ENCODE data around the gene SCAMP4.

DNA sequence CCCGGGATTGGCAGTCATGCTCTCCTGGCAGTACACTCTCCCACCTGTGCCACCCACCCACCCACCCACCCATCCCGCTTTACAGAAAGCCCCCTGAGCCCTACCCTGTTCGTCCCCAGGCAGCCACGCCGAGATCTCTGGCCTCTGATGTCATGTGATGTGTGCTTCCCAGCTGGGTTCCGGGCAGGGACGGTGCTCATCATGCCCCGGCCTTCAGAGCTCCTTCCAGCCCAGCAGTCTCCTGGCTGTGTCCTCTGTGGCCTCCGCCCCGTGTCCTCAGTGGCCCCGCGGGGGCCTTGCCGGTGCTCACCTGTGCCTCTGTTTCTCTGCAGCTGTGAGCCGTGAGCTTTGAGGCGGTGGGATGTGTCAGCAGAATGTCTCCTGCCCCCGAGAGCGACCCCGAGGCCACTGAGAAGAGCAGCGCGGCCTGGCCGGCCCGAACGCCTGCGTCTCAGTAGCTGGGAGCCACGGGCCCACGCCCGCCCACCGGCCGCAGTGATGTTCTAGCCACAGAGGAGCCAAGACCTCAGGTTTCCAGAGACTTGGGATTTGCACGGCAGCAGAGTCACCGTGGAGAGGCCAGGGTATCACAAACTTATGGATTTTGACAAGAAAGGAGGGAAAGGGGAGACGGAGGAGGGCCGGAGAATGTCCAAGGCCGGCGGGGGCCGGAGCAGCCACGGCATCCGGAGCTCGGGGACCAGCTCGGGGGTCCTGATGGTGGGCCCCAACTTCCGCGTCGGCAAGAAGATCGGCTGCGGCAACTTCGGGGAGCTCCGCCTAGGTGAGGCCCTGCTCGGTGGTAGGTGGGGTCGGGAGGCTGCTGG is 64.2 kb downstream of the SCAMP4 start:
- no peak for TF ChIP-seq CHD2 (IDR thresholded peaks at IDR 0.05; ENCODE audit: low read length, partially characterized antibody)
- no peak for TF ChIP-seq SMC3 (IDR thresholded peaks at IDR 0.05; ENCODE audit: low read depth, low read length)
- TF ChIP-seq POLR2AphosphoS5 (IDR thresholded peaks at IDR 0.05; ENCODE audit: low read depth, low read length), result no peak
- TF ChIP-seq, protein P1, sequence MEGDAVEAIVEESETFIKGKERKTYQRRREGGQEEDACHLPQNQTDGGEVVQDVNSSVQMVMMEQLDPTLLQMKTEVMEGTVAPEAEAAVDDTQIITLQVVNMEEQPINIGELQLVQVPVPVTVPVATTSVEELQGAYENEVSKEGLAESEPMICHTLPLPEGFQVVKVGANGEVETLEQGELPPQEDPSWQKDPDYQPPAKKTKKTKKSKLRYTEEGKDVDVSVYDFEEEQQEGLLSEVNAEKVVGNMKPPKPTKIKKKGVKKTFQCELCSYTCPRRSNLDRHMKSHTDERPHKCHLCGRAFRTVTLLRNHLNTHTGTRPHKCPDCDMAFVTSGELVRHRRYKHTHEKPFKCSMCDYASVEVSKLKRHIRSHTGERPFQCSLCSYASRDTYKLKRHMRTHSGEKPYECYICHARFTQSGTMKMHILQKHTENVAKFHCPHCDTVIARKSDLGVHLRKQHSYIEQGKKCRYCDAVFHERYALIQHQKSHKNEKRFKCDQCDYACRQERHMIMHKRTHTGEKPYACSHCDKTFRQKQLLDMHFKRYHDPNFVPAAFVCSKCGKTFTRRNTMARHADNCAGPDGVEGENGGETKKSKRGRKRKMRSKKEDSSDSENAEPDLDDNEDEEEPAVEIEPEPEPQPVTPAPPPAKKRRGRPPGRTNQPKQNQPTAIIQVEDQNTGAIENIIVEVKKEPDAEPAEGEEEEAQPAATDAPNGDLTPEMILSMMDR (IDR thresholded peaks at IDR 0.05), result no peak
- no peak for TF ChIP-seq EZH2phosphoT487 (IDR thresholded peaks at IDR 0.05; ENCODE audit: borderline replicate concordance, low read depth)
- TF ChIP-seq, protein P2, sequence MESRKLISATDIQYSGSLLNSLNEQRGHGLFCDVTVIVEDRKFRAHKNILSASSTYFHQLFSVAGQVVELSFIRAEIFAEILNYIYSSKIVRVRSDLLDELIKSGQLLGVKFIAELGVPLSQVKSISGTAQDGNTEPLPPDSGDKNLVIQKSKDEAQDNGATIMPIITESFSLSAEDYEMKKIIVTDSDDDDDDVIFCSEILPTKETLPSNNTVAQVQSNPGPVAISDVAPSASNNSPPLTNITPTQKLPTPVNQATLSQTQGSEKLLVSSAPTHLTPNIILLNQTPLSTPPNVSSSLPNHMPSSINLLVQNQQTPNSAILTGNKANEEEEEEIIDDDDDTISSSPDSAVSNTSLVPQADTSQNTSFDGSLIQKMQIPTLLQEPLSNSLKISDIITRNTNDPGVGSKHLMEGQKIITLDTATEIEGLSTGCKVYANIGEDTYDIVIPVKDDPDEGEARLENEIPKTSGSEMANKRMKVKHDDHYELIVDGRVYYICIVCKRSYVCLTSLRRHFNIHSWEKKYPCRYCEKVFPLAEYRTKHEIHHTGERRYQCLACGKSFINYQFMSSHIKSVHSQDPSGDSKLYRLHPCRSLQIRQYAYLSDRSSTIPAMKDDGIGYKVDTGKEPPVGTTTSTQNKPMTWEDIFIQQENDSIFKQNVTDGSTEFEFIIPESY (IDR thresholded peaks at IDR 0.05; ENCODE audit: borderline replicate concordance, low read depth), result no peak
- no peak for TF ChIP-seq SIN3A (IDR thresholded peaks at IDR 0.05; ENCODE audit: borderline replicate concordance, low read depth, low read length)
- TF ChIP-seq, protein P3, sequence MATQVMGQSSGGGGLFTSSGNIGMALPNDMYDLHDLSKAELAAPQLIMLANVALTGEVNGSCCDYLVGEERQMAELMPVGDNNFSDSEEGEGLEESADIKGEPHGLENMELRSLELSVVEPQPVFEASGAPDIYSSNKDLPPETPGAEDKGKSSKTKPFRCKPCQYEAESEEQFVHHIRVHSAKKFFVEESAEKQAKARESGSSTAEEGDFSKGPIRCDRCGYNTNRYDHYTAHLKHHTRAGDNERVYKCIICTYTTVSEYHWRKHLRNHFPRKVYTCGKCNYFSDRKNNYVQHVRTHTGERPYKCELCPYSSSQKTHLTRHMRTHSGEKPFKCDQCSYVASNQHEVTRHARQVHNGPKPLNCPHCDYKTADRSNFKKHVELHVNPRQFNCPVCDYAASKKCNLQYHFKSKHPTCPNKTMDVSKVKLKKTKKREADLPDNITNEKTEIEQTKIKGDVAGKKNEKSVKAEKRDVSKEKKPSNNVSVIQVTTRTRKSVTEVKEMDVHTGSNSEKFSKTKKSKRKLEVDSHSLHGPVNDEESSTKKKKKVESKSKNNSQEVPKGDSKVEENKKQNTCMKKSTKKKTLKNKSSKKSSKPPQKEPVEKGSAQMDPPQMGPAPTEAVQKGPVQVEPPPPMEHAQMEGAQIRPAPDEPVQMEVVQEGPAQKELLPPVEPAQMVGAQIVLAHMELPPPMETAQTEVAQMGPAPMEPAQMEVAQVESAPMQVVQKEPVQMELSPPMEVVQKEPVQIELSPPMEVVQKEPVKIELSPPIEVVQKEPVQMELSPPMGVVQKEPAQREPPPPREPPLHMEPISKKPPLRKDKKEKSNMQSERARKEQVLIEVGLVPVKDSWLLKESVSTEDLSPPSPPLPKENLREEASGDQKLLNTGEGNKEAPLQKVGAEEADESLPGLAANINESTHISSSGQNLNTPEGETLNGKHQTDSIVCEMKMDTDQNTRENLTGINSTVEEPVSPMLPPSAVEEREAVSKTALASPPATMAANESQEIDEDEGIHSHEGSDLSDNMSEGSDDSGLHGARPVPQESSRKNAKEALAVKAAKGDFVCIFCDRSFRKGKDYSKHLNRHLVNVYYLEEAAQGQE (IDR thresholded peaks at IDR 0.05; ENCODE audit: low read depth, low read length), result no peak
- TF ChIP-seq, protein P4, sequence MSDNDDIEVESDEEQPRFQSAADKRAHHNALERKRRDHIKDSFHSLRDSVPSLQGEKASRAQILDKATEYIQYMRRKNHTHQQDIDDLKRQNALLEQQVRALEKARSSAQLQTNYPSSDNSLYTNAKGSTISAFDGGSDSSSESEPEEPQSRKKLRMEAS (IDR thresholded peaks at IDR 0.05; ENCODE audit: low read depth), result no peak
- TF ChIP-seq FOXJ3 (CRISPR knock-in tag; IDR thresholded peaks at IDR 0.05), result no peak
- TF ChIP-seq RAD21 (IDR thresholded peaks at IDR 0.05; ENCODE audit: low read length), result no peak
- TF ChIP-seq, protein P5, sequence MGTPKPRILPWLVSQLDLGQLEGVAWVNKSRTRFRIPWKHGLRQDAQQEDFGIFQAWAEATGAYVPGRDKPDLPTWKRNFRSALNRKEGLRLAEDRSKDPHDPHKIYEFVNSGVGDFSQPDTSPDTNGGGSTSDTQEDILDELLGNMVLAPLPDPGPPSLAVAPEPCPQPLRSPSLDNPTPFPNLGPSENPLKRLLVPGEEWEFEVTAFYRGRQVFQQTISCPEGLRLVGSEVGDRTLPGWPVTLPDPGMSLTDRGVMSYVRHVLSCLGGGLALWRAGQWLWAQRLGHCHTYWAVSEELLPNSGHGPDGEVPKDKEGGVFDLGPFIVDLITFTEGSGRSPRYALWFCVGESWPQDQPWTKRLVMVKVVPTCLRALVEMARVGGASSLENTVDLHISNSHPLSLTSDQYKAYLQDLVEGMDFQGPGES (IDR thresholded peaks at IDR 0.05; ENCODE audit: low read depth, low read length), result no peak
- TF ChIP-seq, protein P6, sequence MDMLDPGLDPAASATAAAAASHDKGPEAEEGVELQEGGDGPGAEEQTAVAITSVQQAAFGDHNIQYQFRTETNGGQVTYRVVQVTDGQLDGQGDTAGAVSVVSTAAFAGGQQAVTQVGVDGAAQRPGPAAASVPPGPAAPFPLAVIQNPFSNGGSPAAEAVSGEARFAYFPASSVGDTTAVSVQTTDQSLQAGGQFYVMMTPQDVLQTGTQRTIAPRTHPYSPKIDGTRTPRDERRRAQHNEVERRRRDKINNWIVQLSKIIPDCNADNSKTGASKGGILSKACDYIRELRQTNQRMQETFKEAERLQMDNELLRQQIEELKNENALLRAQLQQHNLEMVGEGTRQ (IDR thresholded peaks at IDR 0.05; ENCODE audit: borderline replicate concordance, low read depth, low read length), result no peak
